Large intestine (tissue), 3 donors: ENCODE measurements around the gene TSPAN14. TPM values are rescaled to one million over a fixed set of nuclear protein-coding genes. Genes with fewer than 3 reads are reported as not detected.
"Not testable (repeated sequence)": the region's sequence is repeated elsewhere in the genome, so short reads cannot be mapped to it uniquely, and the experiment has no call there.

Experiments
- DNase-seq, 2 donors: peaks; one replicate each; pipeline versions ENCODE4 v3.0.0 to v3.0.0-alpha.2; 2013
- H3K27ac ChIP-seq: one replicate; pipeline ENCODE4 v1.5.1; 2013; ENCODE audit warnings: low read length
- H3K27me3 ChIP-seq: 2 replicates; pipeline ENCODE4 v1.6.1; 2013; ENCODE audit warnings: low read length; ENCODE audit not compliant: control insufficient read depth, insufficient read depth
- H3K36me3 ChIP-seq: 2 replicates; pipeline ENCODE4 v1.6.1; 2013; ENCODE audit warnings: low read length; ENCODE audit not compliant: control insufficient read depth, insufficient read depth
- H3K4me1 ChIP-seq: one replicate; pipeline ENCODE4 v1.6.1; 2013; ENCODE audit warnings: low read length; ENCODE audit not compliant: control insufficient read depth, insufficient read depth
- H3K4me3 ChIP-seq: one replicate; pipeline ENCODE4 v1.5.1; 2013; ENCODE audit warnings: low read length
- H3K9me3 ChIP-seq: one replicate; pipeline ENCODE4 v1.6.1; 2013; ENCODE audit warnings: mild to moderate bottlenecking, low read depth, low read length, moderate library complexity; ENCODE audit not compliant: control insufficient read depth
- whole genome bisulfite sequencing: methylation state at CpG from one replicate; pipeline ENCODE4 v1.1.5; 2013; ENCODE audit warnings: low lambda C conversion rate; ENCODE audit not compliant: insufficient coverage; 5-methylcytosine and 5-hydroxymethylcytosine counted together
- polyA plus RNA-seq: library from polyadenylated mRNA; unstranded; fragments of 120-200 nt; gene quantifications from one replicate; pipeline ENCODE4 v1.2.1, GENCODE V29; 2013

The TSPAN14 gene
- polyA plus RNA-seq, 1 donor, result 64.7 TPM

GRCh38 chr10:80528185-80528700 lies 74.1 kb downstream of the TSPAN14 start:
- peaks cover 3% of the 10 kb centered on the region for H3K4me1 ChIP-seq
- H3K9me3 ChIP-seq, result no peaks in the 10 kb centered on the region
- no peaks in the 10 kb centered on the region for H3K27me3 ChIP-seq
- no CpG with 5 or more reads among the region's 2 CpGs for WGBS
- no peak overlapping the region for H3K27ac ChIP-seq
- DNase-seq, result no peak
- no peaks in the 10 kb centered on the region for H3K36me3 ChIP-seq
- H3K4me3 ChIP-seq, result no peak overlapping the region

- peaks cover 2% of the 10 kb centered on the region for H3K4me1 ChIP-seq
- no peak for DNase-seq
- H3K9me3 ChIP-seq, result peaks cover 3% of the 10 kb centered on the region
- no peak overlapping the region for H3K27ac ChIP-seq
- no peaks in the 10 kb centered on the region for H3K36me3 ChIP-seq
- no peaks in the 10 kb centered on the region for H3K27me3 ChIP-seq
- no CpG with 5 or more reads among the region's 6 CpGs for WGBS
- no peak overlapping the region for H3K4me3 ChIP-seq
Observed at GRCh38 chr10:80528901-80529300, 74.8 kb downstream of the TSPAN14 start.

GRCh38 chr10:80529604-80530003 lies 75.5 kb downstream of the TSPAN14 start:
- Histone ChIP-seq H3K4me1 (no peaks in the 10 kb centered on the region), H3K27ac (no peak overlapping the region)
- DNase-seq, result no peak

GRCh38 chr10:80530251-80530650 lies 76.1 kb downstream of the TSPAN14 start:
- WGBS, result no CpG with 5 or more reads among the region's 2 CpGs
- no peaks in the 10 kb centered on the region for H3K4me1 ChIP-seq
- H3K4me3 ChIP-seq, result no peak overlapping the region
- no peak overlapping the region for H3K27ac ChIP-seq
- H3K9me3 ChIP-seq, result peaks cover 3% of the 10 kb centered on the region
- no peaks in the 10 kb centered on the region for H3K27me3 ChIP-seq
- no peak for DNase-seq
- H3K36me3 ChIP-seq, result no peaks in the 10 kb centered on the region

More at GRCh38 chr10:80529604-80530003, 75.5 kb downstream of the TSPAN14 start:
- Histone ChIP-seq H3K27me3 (no peaks in the 10 kb centered on the region), H3K4me3 (no peak overlapping the region), H3K9me3 (peaks cover 3% of the 10 kb centered on the region), H3K36me3 (no peaks in the 10 kb centered on the region)
- 100% methylated on average over 1 of the region's 12 CpGs for WGBS

GRCh38 chr10:80530816-80531215 lies 76.7 kb downstream of the TSPAN14 start:
- H3K36me3 ChIP-seq, result no peaks in the 10 kb centered on the region
- no peak overlapping the region for H3K27ac ChIP-seq
- H3K4me1 ChIP-seq, result no peaks in the 10 kb centered on the region
- no peaks in the 10 kb centered on the region for H3K27me3 ChIP-seq
- DNase-seq, result no peak
- H3K9me3 ChIP-seq, result peaks cover 7% of the 10 kb centered on the region
- 29% methylated on average over 1 of the region's 2 CpGs for WGBS
- H3K4me3 ChIP-seq, result no peak overlapping the region

GRCh38 chr10:80532571-80532970 lies 78.5 kb downstream of the TSPAN14 start:
- Histone ChIP-seq H3K27ac (no peak overlapping the region), H3K27me3 (no peaks in the 10 kb centered on the region), H3K4me1 (peaks cover 3% of the 10 kb centered on the region), H3K9me3 (peaks cover 13% of the 10 kb centered on the region), H3K4me3 (no peak overlapping the region), H3K36me3 (no peaks in the 10 kb centered on the region)
- no CpG with 5 or more reads among the region's 4 CpGs for WGBS
- no peak for DNase-seq

- H3K27ac ChIP-seq, H3K4me3 ChIP-seq, H3K27me3 ChIP-seq, DNase-seq, H3K36me3 ChIP-seq, H3K4me1 ChIP-seq: not testable (repeated sequence)
- peaks cover 13% of the 10 kb centered on the region for H3K9me3 ChIP-seq
- no CpG with 5 or more reads among the region's 25 CpGs for whole genome bisulfite sequencing
Observed at GRCh38 chr10:80534059-80534458, 79.9 kb downstream of the TSPAN14 start.

GRCh38 chr10:80534646-80535045 lies 80.5 kb downstream of the TSPAN14 start:
- H3K4me1 ChIP-seq, H3K4me3 ChIP-seq, DNase-seq, H3K27me3 ChIP-seq, H3K36me3 ChIP-seq, H3K27ac ChIP-seq: not testable (repeated sequence)
- peaks cover 13% of the 10 kb centered on the region for H3K9me3 ChIP-seq
- WGBS, result no CpG with 5 or more reads among the region's 30 CpGs

- peak; percentile 72 to 83 for DNase-seq
- Histone ChIP-seq H3K4me1 (peaks cover 3% of the 10 kb centered on the region), H3K27me3 (peaks cover 3% of the 10 kb centered on the region), H3K27ac (no peak overlapping the region), H3K36me3 (no peaks in the 10 kb centered on the region), H3K9me3 (peaks cover 13% of the 10 kb centered on the region), H3K4me3 (peak overlapping the region; percentile 41)
- WGBS, result 91% methylated on average over 4 of the region's 50 CpGs
Observed at GRCh38 chr10:80535671-80536360, 81.7 kb downstream of the TSPAN14 start.

GRCh38 chr10:80536361-80536835 lies 82.3 kb downstream of the TSPAN14 start:
- DNase-seq, result no peak
- H3K9me3 ChIP-seq, result peaks cover 13% of the 10 kb centered on the region
- H3K27ac ChIP-seq, result no peak overlapping the region
- peak overlapping the region; percentile 41 for H3K4me3 ChIP-seq
- peaks cover 3% of the 10 kb centered on the region for H3K27me3 ChIP-seq
- peaks cover 3% of the 10 kb centered on the region for H3K4me1 ChIP-seq
- WGBS, result no CpG with 5 or more reads among the region's 17 CpGs
- no peaks in the 10 kb centered on the region for H3K36me3 ChIP-seq
